Measurements from ENCODE around the gene GALNT6. TPM values are rescaled to one million over a fixed set of nuclear protein-coding genes. Genes with fewer than 3 reads are reported as not detected.

Gene GALNT6
- total and polyA plus RNA-seq, 5 donors from 2014 or later = 2.3 to 19.5 (median 2.9) TPM

DNA sequence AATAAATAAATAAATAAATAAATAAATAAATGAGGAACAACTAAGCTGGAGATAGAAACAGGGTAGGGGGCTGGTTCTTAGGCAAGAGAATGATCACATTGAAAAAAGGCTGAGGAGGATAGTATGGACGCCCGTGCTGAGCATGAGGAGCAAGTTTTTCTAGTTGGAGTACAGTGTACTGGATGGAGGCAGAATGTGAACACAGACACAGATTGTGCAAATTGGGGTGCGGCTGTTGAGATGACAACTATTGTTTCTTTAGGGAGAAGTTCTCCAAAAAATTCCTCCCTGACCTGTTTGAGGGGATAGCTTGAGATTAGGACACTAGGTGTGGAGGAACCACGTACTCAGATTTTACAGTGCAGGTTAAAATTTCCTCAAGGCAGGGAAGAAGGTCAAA, 66.3 kb downstream of the GALNT6 start:
- Mint-ChIP-seq H3K27me3 (no peaks in the 10 kb centered on the region), H3K36me3 (peaks cover 31% of the 10 kb centered on the region), H3K9me3 (peaks cover 0 to 1% (median 0%) of the 10 kb centered on the region in 7 donors), H3K4me3 (peak overlapping the region; percentile 68 to 99 (median 89)), H3K27ac (peak overlapping the region; percentile 88 to 99 (median 88)), H3K4me1 (peaks cover 11 to 91% (median 61%) of the 10 kb centered on the region in 4 donors)
- Histone ChIP-seq H3K9me3 (ENCODE audit: control insufficient read depth in 2 of 2, low read length in 2 of 2) (no peaks in the 10 kb centered on the region), H3K4me3 (ENCODE audit: low read depth, low read length) (no peak overlapping the region), H3K4me1 (ENCODE audit: control insufficient read depth, insufficient read depth, low read length, poor library complexity, severe bottlenecking) (peaks cover 98% of the 10 kb centered on the region), H3K27ac (ENCODE audit: insufficient read depth, low read length, poor library complexity, severe bottlenecking) (peak overlapping the region; percentile 95), H3K27me3 (ENCODE audit: control insufficient read depth, insufficient read depth, low read length) (no peaks in the 10 kb centered on the region), H3K36me3 (ENCODE audit: control insufficient read depth, insufficient read depth, low read length) (peaks cover 7% of the 10 kb centered on the region)
- ATAC-seq (ENCODE audit: low read depth in 2 of 2) (no peak), DNase-seq (no peak)

DNA sequence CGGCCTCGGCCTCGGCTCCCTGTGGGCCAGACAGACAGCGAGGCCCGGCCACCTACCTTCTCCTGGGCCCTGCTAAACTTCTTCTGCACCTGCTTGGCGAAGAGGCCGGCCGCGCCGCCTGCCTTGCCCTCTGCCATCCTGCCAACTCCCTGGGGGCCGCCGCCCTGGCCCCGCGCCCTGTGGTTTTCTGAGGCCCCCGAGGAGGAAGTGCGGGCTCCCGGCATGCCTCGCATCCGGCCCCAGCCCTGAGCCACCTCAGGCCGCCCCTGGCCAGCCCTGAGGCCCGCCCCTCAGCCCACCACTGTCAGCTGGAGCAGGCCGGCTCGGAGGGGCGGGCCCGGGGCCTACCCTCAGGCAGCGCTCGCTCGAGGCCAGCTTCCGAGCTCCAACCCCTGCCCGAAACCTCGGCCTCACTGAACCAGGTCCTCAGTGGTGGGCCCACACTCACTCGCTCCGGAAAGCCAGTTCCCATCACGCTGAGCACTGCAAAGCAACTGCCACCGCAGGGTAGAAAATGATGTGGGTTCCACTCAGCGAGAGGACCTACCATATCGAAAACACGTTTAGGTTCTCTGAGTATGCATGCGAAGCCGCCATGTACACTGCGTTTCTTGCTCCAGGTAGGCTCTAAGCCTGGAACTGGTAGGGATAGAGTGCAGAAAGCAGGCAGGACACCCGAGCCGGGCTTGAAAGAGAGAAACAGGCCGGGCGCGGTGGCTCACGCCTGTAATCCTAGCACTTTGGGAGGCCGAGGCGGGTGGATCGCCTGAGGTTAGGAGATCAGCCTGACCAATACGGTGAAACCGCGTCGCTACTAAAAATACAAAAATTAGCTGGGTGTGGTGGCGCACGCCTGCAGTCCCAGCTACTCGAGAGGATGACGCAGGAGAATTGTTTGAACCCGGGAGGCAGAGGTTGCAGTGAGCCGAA, 67.0 kb downstream of the GALNT6 start, which contains the start of gene BIN2:
Gene BIN2, minus strand, starts transcription at position 209 of the 930 bp plus-strand sequence. Its CDS starts 72 bp downstream, at position 137.
- Histone ChIP-seq H3K9me3 (ENCODE audit: control insufficient read depth in 2 of 2, low read length in 2 of 2) (no peaks in the 10 kb centered on the region), H3K27ac (ENCODE audit: insufficient read depth, low read length, poor library complexity, severe bottlenecking) (peak within 1 kb of the TSS; percentile 95), H3K27me3 (ENCODE audit: control insufficient read depth, insufficient read depth, low read length) (no peaks in the 10 kb centered on the region), H3K4me3 (ENCODE audit: low read depth, low read length) (peak within 1 kb of the TSS; percentile 99), H3K36me3 (ENCODE audit: control insufficient read depth, insufficient read depth, low read length) (peaks cover 7% of the 10 kb centered on the region), H3K4me1 (ENCODE audit: control insufficient read depth, insufficient read depth, low read length, poor library complexity, severe bottlenecking) (peaks cover 98% of the 10 kb centered on the region)
- DNase-seq (peak; percentile 67 to 93 (median 75)), ATAC-seq (ENCODE audit: low read depth in 2 of 2) (peak; percentile 69 to 73)
- Mint-ChIP-seq H3K27ac (peak within 1 kb of the TSS; percentile 88 to 100 (median 89)), H3K27me3 (no peaks in the 10 kb centered on the region), H3K4me1 (peaks cover 7 to 91% (median 62%) of the 10 kb centered on the region in 4 donors), H3K9me3 (peaks cover 0 to 1% (median 0%) of the 10 kb centered on the region in 7 donors), H3K36me3 (peaks cover 31% of the 10 kb centered on the region), H3K4me3 (peak within 1 kb of the TSS; percentile 98 to 100 (median 99))

DNA sequence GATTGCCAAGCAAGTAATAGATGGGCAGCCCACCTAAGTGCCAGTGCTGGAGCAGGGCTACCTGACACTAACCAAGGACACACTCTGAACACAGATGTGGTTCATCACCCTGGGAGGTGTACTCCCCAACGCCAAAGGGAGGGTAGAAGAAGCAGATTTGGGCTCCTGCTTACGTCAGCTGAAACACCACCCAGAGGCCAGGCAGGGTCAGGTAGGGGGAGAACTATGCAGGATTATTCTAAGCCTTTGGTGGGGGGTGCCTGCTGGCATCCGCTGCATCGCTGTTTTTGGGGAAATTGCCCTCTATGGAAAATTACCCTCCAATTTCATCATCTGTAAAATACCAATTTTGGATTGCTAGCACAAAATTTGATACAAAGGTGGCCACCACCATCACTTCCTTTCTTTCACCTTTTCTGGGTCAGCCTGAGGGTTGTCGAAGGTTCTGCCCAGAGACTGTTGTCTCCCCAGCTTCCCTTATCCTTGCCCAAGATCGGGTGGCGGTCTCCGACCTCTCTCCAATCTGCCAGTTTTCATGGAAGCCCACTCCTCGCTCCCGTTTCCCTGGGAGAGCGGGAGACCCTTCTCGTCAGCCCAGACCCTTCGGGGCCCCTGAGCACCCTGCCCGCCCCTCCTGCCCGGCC, 67.8 kb downstream of the GALNT6 start:
- ATAC-seq (ENCODE audit: low read depth in 2 of 2) (peak; percentile 32 to 57), DNase-seq (peak; percentile 43 to 91 (median 63))
- H3K27ac ChIP-seq (ENCODE audit: insufficient read depth, low read length, poor library complexity, severe bottlenecking) = peak overlapping the region; percentile 95
- Mint-ChIP-seq H3K27ac (peak overlapping the region; percentile 88 to 100 (median 89)), H3K4me1 (peaks cover 13 to 91% (median 65%) of the 10 kb centered on the region in 4 donors), H3K27me3 (no peaks in the 10 kb centered on the region), H3K9me3 (peaks cover 0 to 1% (median 0%) of the 10 kb centered on the region in 7 donors), H3K4me3 (peak overlapping the region; percentile 98 to 100 (median 99)), H3K36me3 (peaks cover 36% of the 10 kb centered on the region)
- peaks cover 7% of the 10 kb centered on the region for H3K36me3 ChIP-seq (ENCODE audit: control insufficient read depth, insufficient read depth, low read length)
- peak overlapping the region; percentile 99 for H3K4me3 ChIP-seq (ENCODE audit: low read depth, low read length)
- H3K9me3 ChIP-seq (ENCODE audit: control insufficient read depth in 2 of 2, low read length in 2 of 2) = no peaks in the 10 kb centered on the region
- H3K27me3 ChIP-seq (ENCODE audit: control insufficient read depth, insufficient read depth, low read length) = no peaks in the 10 kb centered on the region
- peaks cover 98% of the 10 kb centered on the region for H3K4me1 ChIP-seq (ENCODE audit: control insufficient read depth, insufficient read depth, low read length, poor library complexity, severe bottlenecking)

DNA sequence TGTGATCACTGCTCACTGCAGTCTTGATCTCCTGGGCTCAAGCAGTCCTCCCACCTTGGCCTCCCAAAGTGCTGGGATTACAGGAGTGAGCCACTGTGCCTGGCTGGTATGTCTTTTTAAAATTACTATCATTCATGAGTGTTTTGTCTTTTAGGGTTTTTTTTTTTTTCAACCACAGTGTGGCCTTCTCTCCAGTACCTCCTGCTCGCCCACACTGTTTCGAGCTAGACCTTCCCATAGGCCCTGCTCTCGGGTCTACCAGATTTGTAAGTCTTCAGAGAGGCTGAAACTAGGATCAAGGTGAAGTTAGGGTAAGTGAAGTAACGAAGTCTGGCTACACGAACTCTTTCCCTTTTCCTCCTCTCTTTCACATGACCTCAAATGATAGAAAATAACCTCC, 68.8 kb downstream of the GALNT6 start:
- Mint-ChIP-seq H3K27ac (peak overlapping the region; percentile 88 to 100 (median 89)), H3K27me3 (no peaks in the 10 kb centered on the region), H3K4me3 (peak overlapping the region; percentile 98 to 100 (median 99)), H3K4me1 (peaks cover 13 to 90% (median 65%) of the 10 kb centered on the region in 4 donors), H3K36me3 (peaks cover 39% of the 10 kb centered on the region), H3K9me3 (peaks cover 0 to 1% (median 0%) of the 10 kb centered on the region in 7 donors)
- DNase-seq (peak in 1 of 3 donors; percentile 48), ATAC-seq (ENCODE audit: low read depth in 2 of 2) (no peak)
- Histone ChIP-seq H3K9me3 (ENCODE audit: control insufficient read depth in 2 of 2, low read length in 2 of 2) (no peaks in the 10 kb centered on the region), H3K27ac (ENCODE audit: insufficient read depth, low read length, poor library complexity, severe bottlenecking) (peak overlapping the region; percentile 95), H3K4me1 (ENCODE audit: control insufficient read depth, insufficient read depth, low read length, poor library complexity, severe bottlenecking) (peaks cover 97% of the 10 kb centered on the region), H3K27me3 (ENCODE audit: control insufficient read depth, insufficient read depth, low read length) (no peaks in the 10 kb centered on the region), H3K36me3 (ENCODE audit: control insufficient read depth, insufficient read depth, low read length) (peaks cover 10% of the 10 kb centered on the region), H3K4me3 (ENCODE audit: low read depth, low read length) (peak overlapping the region; percentile 99)

DNA sequence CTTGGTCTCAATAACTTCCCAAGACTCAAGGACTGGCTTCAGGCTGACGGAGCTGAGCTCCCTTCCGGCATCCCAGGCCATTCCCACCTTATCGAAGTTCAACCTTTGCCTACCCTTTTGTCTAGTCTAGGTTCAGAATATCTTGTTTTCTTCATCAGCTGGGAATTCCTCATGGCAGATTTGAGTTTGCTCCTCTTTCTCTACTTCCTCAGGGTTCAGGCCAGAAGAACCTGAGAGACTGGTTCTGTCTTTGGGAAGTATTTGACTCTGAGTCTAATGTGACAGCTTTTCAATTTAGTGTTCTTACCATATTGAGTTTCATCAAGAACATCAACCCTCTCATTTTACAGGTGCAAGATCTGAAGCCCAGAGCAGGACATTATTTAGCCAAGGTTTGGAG, 69.3 kb downstream of the GALNT6 start:
- ATAC-seq (ENCODE audit: low read depth in 2 of 2) (no peak), DNase-seq (no peak)
- no peaks in the 10 kb centered on the region for H3K27me3 Mint-ChIP-seq
- peak overlapping the region; percentile 98 to 100 (median 99) for H3K4me3 Mint-ChIP-seq
- Histone ChIP-seq H3K4me3 (ENCODE audit: low read depth, low read length) (peak overlapping the region; percentile 99), H3K27ac (ENCODE audit: insufficient read depth, low read length, poor library complexity, severe bottlenecking) (peak overlapping the region; percentile 95), H3K27me3 (ENCODE audit: control insufficient read depth, insufficient read depth, low read length) (no peaks in the 10 kb centered on the region), H3K9me3 (ENCODE audit: control insufficient read depth in 2 of 2, low read length in 2 of 2) (no peaks in the 10 kb centered on the region), H3K36me3 (ENCODE audit: control insufficient read depth, insufficient read depth, low read length) (peaks cover 13% of the 10 kb centered on the region), H3K4me1 (ENCODE audit: control insufficient read depth, insufficient read depth, low read length, poor library complexity, severe bottlenecking) (peaks cover 97% of the 10 kb centered on the region)
- H3K9me3 Mint-ChIP-seq = peaks cover 0 to 1% (median 0%) of the 10 kb centered on the region in 7 donors
- peak overlapping the region; percentile 88 to 100 (median 89) for H3K27ac Mint-ChIP-seq
- peaks cover 43% of the 10 kb centered on the region for H3K36me3 Mint-ChIP-seq
- peaks cover 10 to 90% (median 63%) of the 10 kb centered on the region in 4 donors for H3K4me1 Mint-ChIP-seq

DNA sequence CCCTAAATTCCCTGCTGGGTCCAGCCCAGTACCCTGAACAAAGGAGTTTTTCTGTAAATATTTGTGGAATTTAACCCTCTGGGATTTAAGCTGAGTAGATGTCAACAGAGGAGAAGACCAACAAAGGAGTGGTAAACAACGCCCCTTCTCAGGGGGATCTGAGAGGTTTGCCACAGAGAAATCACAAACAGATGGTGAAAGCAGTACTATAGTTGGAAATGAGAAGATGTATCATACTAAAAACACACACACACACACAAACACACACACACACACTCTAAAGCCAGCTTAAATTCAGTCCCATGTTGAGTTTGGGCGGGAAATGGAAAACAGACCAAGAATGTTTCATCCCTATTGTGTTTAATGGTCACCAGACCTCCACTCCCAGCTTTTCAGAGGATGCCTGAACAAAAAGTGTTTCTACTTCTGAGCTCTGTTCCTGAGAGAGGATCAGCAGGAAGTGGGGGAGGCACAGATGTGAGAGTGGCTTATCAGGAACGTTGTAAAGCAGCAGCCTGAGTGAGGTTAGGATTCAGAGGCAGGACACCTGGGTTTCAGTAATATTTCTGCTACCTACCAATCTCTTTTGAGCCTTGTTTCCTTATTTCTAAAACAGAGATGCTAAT, 70.4 kb downstream of the GALNT6 start:
- Histone ChIP-seq H3K36me3 (ENCODE audit: control insufficient read depth, insufficient read depth, low read length) (peaks cover 15% of the 10 kb centered on the region), H3K4me3 (ENCODE audit: low read depth, low read length) (peak overlapping the region; percentile 99), H3K27ac (ENCODE audit: insufficient read depth, low read length, poor library complexity, severe bottlenecking) (peak overlapping the region; percentile 95), H3K4me1 (ENCODE audit: control insufficient read depth, insufficient read depth, low read length, poor library complexity, severe bottlenecking) (peaks cover 97% of the 10 kb centered on the region), H3K9me3 (ENCODE audit: control insufficient read depth in 2 of 2, low read length in 2 of 2) (no peaks in the 10 kb centered on the region), H3K27me3 (ENCODE audit: control insufficient read depth, insufficient read depth, low read length) (no peaks in the 10 kb centered on the region)
- Mint-ChIP-seq H3K9me3 (peaks cover 0 to 1% (median 0%) of the 10 kb centered on the region in 7 donors), H3K27me3 (no peaks in the 10 kb centered on the region), H3K4me3 (peak overlapping the region; percentile 98 to 100 (median 99)), H3K36me3 (peaks cover 49% of the 10 kb centered on the region), H3K27ac (peak overlapping the region; percentile 88 to 100 (median 89)), H3K4me1 (peaks cover 12 to 89% (median 60%) of the 10 kb centered on the region in 4 donors)
- no peak for ATAC-seq (ENCODE audit: low read depth in 2 of 2)
- DNase-seq = peak in 1 of 3 donors; percentile 53

DNA sequence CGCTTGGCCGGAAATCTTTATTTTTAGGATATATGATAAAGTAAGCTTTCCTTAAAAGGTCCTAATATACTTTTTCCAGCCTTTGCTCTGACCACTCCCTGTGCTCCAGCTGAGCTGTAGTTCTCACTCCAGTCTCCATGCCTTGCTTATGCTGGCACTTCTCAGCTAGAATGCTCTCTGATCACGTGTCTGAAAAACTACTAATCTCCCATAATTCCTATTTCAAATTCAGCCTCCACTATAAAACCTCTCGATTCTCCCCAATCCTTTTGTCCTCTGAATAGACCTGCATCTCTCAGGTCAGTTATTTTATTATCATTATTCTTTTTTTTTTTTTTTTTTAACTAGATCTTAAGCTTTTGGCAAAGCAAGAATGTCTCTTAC, 70.9 kb downstream of the GALNT6 start:
- Mint-ChIP-seq H3K4me3 (peak overlapping the region; percentile 98 to 100 (median 99)), H3K27ac (peak overlapping the region; percentile 88 to 100 (median 89)), H3K9me3 (no peaks in the 10 kb centered on the region), H3K27me3 (no peaks in the 10 kb centered on the region), H3K4me1 (peaks cover 15 to 88% (median 63%) of the 10 kb centered on the region in 4 donors), H3K36me3 (peaks cover 51% of the 10 kb centered on the region)
- DNase-seq = no peak
- Histone ChIP-seq H3K27me3 (ENCODE audit: control insufficient read depth, insufficient read depth, low read length) (no peaks in the 10 kb centered on the region), H3K4me1 (ENCODE audit: control insufficient read depth, insufficient read depth, low read length, poor library complexity, severe bottlenecking) (peaks cover 97% of the 10 kb centered on the region), H3K27ac (ENCODE audit: insufficient read depth, low read length, poor library complexity, severe bottlenecking) (peak overlapping the region; percentile 95), H3K36me3 (ENCODE audit: control insufficient read depth, insufficient read depth, low read length) (peaks cover 20% of the 10 kb centered on the region), H3K4me3 (ENCODE audit: low read depth, low read length) (peak overlapping the region; percentile 99), H3K9me3 (ENCODE audit: control insufficient read depth in 2 of 2, low read length in 2 of 2) (no peaks in the 10 kb centered on the region)
- ATAC-seq (ENCODE audit: low read depth in 2 of 2) = no peak

Measured in CD4-positive, CD25-positive, alpha-beta regulatory T cell (primary cell).